Loucy (cell line): ENCODE data around the gene KRTAP12-3.

Experiments used
- H2AFZ ChIP-seq: fragments of 200-600 bp; sonication (generic); 2 replicates; pipeline ENCODE4 v1.6.0; 2016; ENCODE audit warnings: antibody characterized with exemption, mild to moderate bottlenecking, low read length, moderate library complexity
- H3F3A ChIP-seq: fragments of 200-600 bp; 2 replicates; pipeline ENCODE4 v1.6.0; 2016; ENCODE audit warnings: antibody characterized with exemption, low read depth, mild to moderate bottlenecking
- H3K27me3 ChIP-seq: fragments of 200-600 bp; sonication (generic); 2 replicates; pipeline ENCODE4 v1.6.1; 2014; ENCODE audit warnings: low read length, mild to moderate bottlenecking; ENCODE audit not compliant: insufficient read depth, poor library complexity, severe bottlenecking
- H3K36me3 ChIP-seq: fragments of 200-600 bp; sonication (generic); 2 replicates; pipeline ENCODE4 v1.6.1; 2016; ENCODE audit warnings: low read length; ENCODE audit not compliant: insufficient read depth
- H3K4me1 ChIP-seq: fragments of 200-600 bp; sonication (generic); 2 replicates; pipeline ENCODE4 v1.5.1; 2014; ENCODE audit warnings: low read length, mild to moderate bottlenecking; ENCODE audit not compliant: insufficient read depth, poor library complexity, severe bottlenecking
- H3K4me2 ChIP-seq: fragments of 200-600 bp; sonication (generic); 2 replicates; pipeline ENCODE4 v1.6.0; 2014; ENCODE audit warnings: antibody characterized with exemption, low read length, low read depth, mild to moderate bottlenecking; ENCODE audit not compliant: poor library complexity, severe bottlenecking
- H3K4me3 ChIP-seq: fragments of 200-600 bp; sonication (generic); 2 replicates; pipeline ENCODE4 v1.5.1; 2014; ENCODE audit warnings: low read length, mild to moderate bottlenecking, mixed read lengths; ENCODE audit not compliant: poor library complexity, severe bottlenecking
- H3K79me2 ChIP-seq: fragments of 200-600 bp; sonication (generic); 2 replicates; pipeline ENCODE4 v1.6.1; 2014; ENCODE audit warnings: low read length; ENCODE audit not compliant: insufficient read depth
- H3K9ac ChIP-seq: fragments of 200-600 bp; sonication (generic); 2 replicates; pipeline ENCODE4 v1.6.0; 2014; ENCODE audit warnings: mild to moderate bottlenecking, low read depth, low read length, moderate library complexity; ENCODE audit not compliant: poor library complexity, severe bottlenecking
- H3K9me2 ChIP-seq: fragments of 200-600 bp; sonication (generic); replicated peaks from 2 replicates; pipeline ENCODE4 v1.6.1; 2016; ENCODE audit warnings: low read depth, low read length, mixed read lengths
- H3K9me3 ChIP-seq: fragments of 200-600 bp; sonication (generic); 2 replicates; pipeline ENCODE4 v1.6.1; 2014; ENCODE audit warnings: mild to moderate bottlenecking, antibody characterized with exemption, low read length, low read depth; ENCODE audit not compliant: insufficient read depth
- H4K20me1 ChIP-seq: fragments of 200-600 bp; sonication (generic); 2 replicates; pipeline ENCODE4 v1.6.0; 2014; ENCODE audit warnings: antibody characterized with exemption, low read length, mild to moderate bottlenecking; ENCODE audit not compliant: insufficient read depth, poor library complexity, severe bottlenecking
- CTCF ChIP-seq: fragments of 200-600 bp; sonication (generic); conservative IDR thresholded peaks from 2 replicates; pipeline ENCODE4 v1.5.1; 2014; ENCODE audit warnings: mild to moderate bottlenecking, antibody characterized with exemption, low read length
- EZH2phosphoT487 ChIP-seq: fragments of 200-600 bp; IDR thresholded peaks from 2 replicates; pipeline ENCODE4 v1.6.1; 2018; ENCODE audit warnings: antibody characterized with exemption, mild to moderate bottlenecking, moderate library complexity, borderline replicate concordance

The KRTAP12-3 gene

GRCh38 chr21:44706026-44706705, 48.4 kb downstream of the KRTAP12-3 start:
- H3K4me2 ChIP-seq, result no peak overlapping the region
- no peaks in the 10 kb centered on the region for H4K20me1 ChIP-seq
- TF ChIP-seq CTCF (no peak), EZH2phosphoT487 (no peak)
- H3K27me3 ChIP-seq, result no peaks in the 10 kb centered on the region
- no peaks in the 10 kb centered on the region for H3K9me2 ChIP-seq
- no peak overlapping the region for H2AFZ ChIP-seq
- no peaks in the 10 kb centered on the region for H3K4me1 ChIP-seq
- H3K9ac ChIP-seq, result no peak overlapping the region
- H3K36me3 ChIP-seq, result no peaks in the 10 kb centered on the region
- no peaks in the 10 kb centered on the region for H3K9me3 ChIP-seq
- no peak overlapping the region for H3K4me3 ChIP-seq
- H3F3A ChIP-seq, result no peaks in the 10 kb centered on the region
- no peaks in the 10 kb centered on the region for H3K79me2 ChIP-seq

- H3K4me2 ChIP-seq, result no peak overlapping the region
- H3K9me3 ChIP-seq, result no peaks in the 10 kb centered on the region
- H3K79me2 ChIP-seq, result no peaks in the 10 kb centered on the region
- no peak overlapping the region for H2AFZ ChIP-seq
- TF ChIP-seq CTCF, result no peak
- TF ChIP-seq EZH2phosphoT487, result no peak
- H3K27me3 ChIP-seq, result no peaks in the 10 kb centered on the region
- no peaks in the 10 kb centered on the region for H3K36me3 ChIP-seq
- no peak overlapping the region for H3K4me3 ChIP-seq
- H3K4me1 ChIP-seq, result no peaks in the 10 kb centered on the region
- H3K9ac ChIP-seq, result no peak overlapping the region
- no peaks in the 10 kb centered on the region for H3F3A ChIP-seq
- H4K20me1 ChIP-seq, result no peaks in the 10 kb centered on the region
- H3K9me2 ChIP-seq, result no peaks in the 10 kb centered on the region
Measured at GRCh38 chr21:44706706-44707581, 49.2 kb downstream of the KRTAP12-3 start.
